ENCODE measurements around the gene HIBADH.

The HIBADH gene

GRCh38 chr7:27532314-27532713, 130.4 kb downstream of the HIBADH start:
- Histone ChIP-seq H3K4me3 (ENCODE audit: low read length) (no peak overlapping the region), H3K36me3 (ENCODE audit: insufficient read depth, low read length) (peaks cover 17% of the 10 kb centered on the region), H2AFZ (ENCODE audit: low read depth, low read length) (no peak overlapping the region), H3K9me3 (ENCODE audit: low read length) (peaks cover 14% of the 10 kb centered on the region), H3K4me1 (ENCODE audit: insufficient read depth, low read length) (peaks cover 10% of the 10 kb centered on the region), H3K27me3 (ENCODE audit: insufficient read depth, low read length) (no peaks in the 10 kb centered on the region)

- H3K4me3 ChIP-seq (ENCODE audit: low read length): no peak overlapping the region
- peaks cover 3% of the 10 kb centered on the region for H3K4me1 ChIP-seq (ENCODE audit: insufficient read depth, low read length)
- H3K9me3 ChIP-seq (ENCODE audit: low read length): peaks cover 14% of the 10 kb centered on the region
- H3K36me3 ChIP-seq (ENCODE audit: insufficient read depth, low read length): peaks cover 39% of the 10 kb centered on the region
- no peaks in the 10 kb centered on the region for H3K27me3 ChIP-seq (ENCODE audit: insufficient read depth, low read length)
- H2AFZ ChIP-seq (ENCODE audit: low read depth, low read length): no peak overlapping the region
Measured at GRCh38 chr7:27527348-27527714, 135.4 kb downstream of the HIBADH start.

GRCh38 chr7:27526611-27527347, 135.9 kb downstream of the HIBADH start:
- Histone ChIP-seq H3K9me3 (ENCODE audit: low read length) (peaks cover 14% of the 10 kb centered on the region), H3K27me3 (ENCODE audit: insufficient read depth, low read length) (no peaks in the 10 kb centered on the region), H3K4me1 (ENCODE audit: insufficient read depth, low read length) (peaks cover under 1% of the 10 kb centered on the region), H2AFZ (ENCODE audit: low read depth, low read length) (no peak overlapping the region), H3K36me3 (ENCODE audit: insufficient read depth, low read length) (peaks cover 39% of the 10 kb centered on the region), H3K4me3 (ENCODE audit: low read length) (no peak overlapping the region)

GRCh38 chr7:27526131-27526530, 136.6 kb downstream of the HIBADH start:
- Histone ChIP-seq H3K36me3 (ENCODE audit: insufficient read depth, low read length) (peaks cover 38% of the 10 kb centered on the region), H3K9me3 (ENCODE audit: low read length) (peaks cover 14% of the 10 kb centered on the region), H3K4me3 (ENCODE audit: low read length) (no peak overlapping the region), H3K27me3 (ENCODE audit: insufficient read depth, low read length) (no peaks in the 10 kb centered on the region), H3K4me1 (ENCODE audit: insufficient read depth, low read length) (no peaks in the 10 kb centered on the region), H2AFZ (ENCODE audit: low read depth, low read length) (no peak overlapping the region)

GRCh38 chr7:27523321-27523720, 139.4 kb downstream of the HIBADH start:
- Histone ChIP-seq H3K4me3 (ENCODE audit: low read length) (no peak overlapping the region), H3K36me3 (ENCODE audit: insufficient read depth, low read length) (peaks cover 24% of the 10 kb centered on the region), H2AFZ (ENCODE audit: low read depth, low read length) (no peak overlapping the region), H3K9me3 (ENCODE audit: low read length) (peaks cover 2% of the 10 kb centered on the region), H3K4me1 (ENCODE audit: insufficient read depth, low read length) (peaks cover under 1% of the 10 kb centered on the region), H3K27me3 (ENCODE audit: insufficient read depth, low read length) (no peaks in the 10 kb centered on the region)

- H3K9me3 ChIP-seq (ENCODE audit: low read length): no peaks in the 10 kb centered on the region
- no peak overlapping the region for H2AFZ ChIP-seq (ENCODE audit: low read depth, low read length)
- H3K4me3 ChIP-seq (ENCODE audit: low read length): no peak overlapping the region
- H3K4me1 ChIP-seq (ENCODE audit: insufficient read depth, low read length): peaks cover 3% of the 10 kb centered on the region
- H3K27me3 ChIP-seq (ENCODE audit: insufficient read depth, low read length): no peaks in the 10 kb centered on the region
- peaks cover 22% of the 10 kb centered on the region for H3K36me3 ChIP-seq (ENCODE audit: insufficient read depth, low read length)
Measured at GRCh38 chr7:27522566-27522965, 140.1 kb downstream of the HIBADH start.

- Histone ChIP-seq H3K36me3 (ENCODE audit: insufficient read depth, low read length) (peaks cover 19% of the 10 kb centered on the region), H3K27me3 (ENCODE audit: insufficient read depth, low read length) (no peaks in the 10 kb centered on the region), H3K4me1 (ENCODE audit: insufficient read depth, low read length) (peaks cover 3% of the 10 kb centered on the region), H3K4me3 (ENCODE audit: low read length) (no peak overlapping the region), H2AFZ (ENCODE audit: low read depth, low read length) (no peak overlapping the region), H3K9me3 (ENCODE audit: low read length) (no peaks in the 10 kb centered on the region)
Measured at GRCh38 chr7:27520815-27521790, 141.6 kb downstream of the HIBADH start.

GRCh38 chr7:27519793-27520469, 142.8 kb downstream of the HIBADH start:
- H3K4me1 ChIP-seq (ENCODE audit: insufficient read depth, low read length): peaks cover 3% of the 10 kb centered on the region
- no peak overlapping the region for H2AFZ ChIP-seq (ENCODE audit: low read depth, low read length)
- H3K4me3 ChIP-seq (ENCODE audit: low read length): no peak overlapping the region
- no peaks in the 10 kb centered on the region for H3K27me3 ChIP-seq (ENCODE audit: insufficient read depth, low read length)
- H3K36me3 ChIP-seq (ENCODE audit: insufficient read depth, low read length): peaks cover 9% of the 10 kb centered on the region
- no peaks in the 10 kb centered on the region for H3K9me3 ChIP-seq (ENCODE audit: low read length)

- no peaks in the 10 kb centered on the region for H3K9me3 ChIP-seq (ENCODE audit: low read length)
- H3K4me1 ChIP-seq (ENCODE audit: insufficient read depth, low read length): peaks cover 3% of the 10 kb centered on the region
- H3K27me3 ChIP-seq (ENCODE audit: insufficient read depth, low read length): no peaks in the 10 kb centered on the region
- no peak overlapping the region for H3K4me3 ChIP-seq (ENCODE audit: low read length)
- H2AFZ ChIP-seq (ENCODE audit: low read depth, low read length): no peak overlapping the region
- H3K36me3 ChIP-seq (ENCODE audit: insufficient read depth, low read length): no peaks in the 10 kb centered on the region
Measured at GRCh38 chr7:27518561-27519350, 143.9 kb downstream of the HIBADH start.

- no peak overlapping the region for H3K4me3 ChIP-seq (ENCODE audit: low read length)
- H3K27me3 ChIP-seq (ENCODE audit: insufficient read depth, low read length): no peaks in the 10 kb centered on the region
- H3K36me3 ChIP-seq (ENCODE audit: insufficient read depth, low read length): no peaks in the 10 kb centered on the region
- H2AFZ ChIP-seq (ENCODE audit: low read depth, low read length): no peak overlapping the region
- H3K4me1 ChIP-seq (ENCODE audit: insufficient read depth, low read length): peaks cover 3% of the 10 kb centered on the region
- no peaks in the 10 kb centered on the region for H3K9me3 ChIP-seq (ENCODE audit: low read length)
Measured at GRCh38 chr7:27516421-27516820, 146.3 kb downstream of the HIBADH start.

GRCh38 chr7:27515933-27516332, 146.8 kb downstream of the HIBADH start:
- Histone ChIP-seq H3K4me1 (ENCODE audit: insufficient read depth, low read length) (peaks cover 3% of the 10 kb centered on the region), H3K4me3 (ENCODE audit: low read length) (no peak overlapping the region), H3K9me3 (ENCODE audit: low read length) (no peaks in the 10 kb centered on the region), H3K27me3 (ENCODE audit: insufficient read depth, low read length) (no peaks in the 10 kb centered on the region), H2AFZ (ENCODE audit: low read depth, low read length) (no peak overlapping the region), H3K36me3 (ENCODE audit: insufficient read depth, low read length) (no peaks in the 10 kb centered on the region)

GRCh38 chr7:27514861-27515260, 147.8 kb downstream of the HIBADH start:
- H3K4me1 ChIP-seq (ENCODE audit: insufficient read depth, low read length): peaks cover 3% of the 10 kb centered on the region
- no peaks in the 10 kb centered on the region for H3K9me3 ChIP-seq (ENCODE audit: low read length)
- no peaks in the 10 kb centered on the region for H3K36me3 ChIP-seq (ENCODE audit: insufficient read depth, low read length)
- no peaks in the 10 kb centered on the region for H3K27me3 ChIP-seq (ENCODE audit: insufficient read depth, low read length)
- no peak overlapping the region for H3K4me3 ChIP-seq (ENCODE audit: low read length)
- H2AFZ ChIP-seq (ENCODE audit: low read depth, low read length): no peak overlapping the region

All from neuron (in vitro differentiated cells).